GM21447 (cell line): ENCODE data around the gene HELZ2.

ENCODE experiments used
- ATAC-seq: cut with Tn5 transposase; IDR thresholded peaks from one replicate; pipeline ENCODE4 v1.9.1; 2021; ENCODE audit not compliant: unreplicated experiment

The HELZ2 gene

GRCh38 chr20:63527184-63527583 lies 46.9 kb downstream of the HELZ2 start:
- no peak for ATAC-seq

DNA sequence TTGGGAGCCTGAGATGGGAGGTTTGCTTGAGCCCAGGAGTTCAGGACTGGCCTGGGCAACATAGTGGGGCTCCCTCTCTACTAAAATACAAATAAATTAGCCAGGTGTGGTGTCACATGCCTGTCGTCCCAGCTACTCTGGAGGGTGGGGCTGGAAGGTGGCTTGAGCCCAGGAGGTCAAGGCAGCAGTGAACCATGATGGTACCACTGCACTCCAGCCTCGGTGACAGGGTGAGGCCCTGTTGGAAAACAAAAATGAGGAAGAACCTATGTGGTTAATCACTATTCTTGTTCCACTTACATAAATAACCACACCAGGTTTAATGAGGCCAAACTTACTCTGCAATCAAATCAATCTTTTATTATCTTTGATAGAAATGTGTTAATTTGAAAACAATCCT lies 48.1 kb downstream of the HELZ2 start:
- ATAC-seq = no peak

GRCh38 chr20:63525185-63525584 lies 48.9 kb downstream of the HELZ2 start:
- no peak for ATAC-seq
